HG02884 (cell line): ENCODE measurements around the gene ZSCAN22.
"Not testable (repeated sequence)": the region's sequence is repeated elsewhere in the genome, so short reads cannot be mapped to it uniquely, and the experiment has no call there.

ENCODE experiments used
- ATAC-seq: cut with Tn5 transposase; IDR thresholded peaks from one replicate; pipeline ENCODE4 v1.9.1; 2021; ENCODE audit warnings: mild to moderate bottlenecking, moderate library complexity; ENCODE audit not compliant: unreplicated experiment

Gene ZSCAN22

GRCh38 chr19:58326914-58327726 is at the start of gene ZSCAN22:
Gene ZSCAN22, plus strand, starts transcription at chr19:58326994. Its CDS starts 7,809 bp downstream, at chr19:58334803.
- peak; percentile 81 for ATAC-seq

DNA sequence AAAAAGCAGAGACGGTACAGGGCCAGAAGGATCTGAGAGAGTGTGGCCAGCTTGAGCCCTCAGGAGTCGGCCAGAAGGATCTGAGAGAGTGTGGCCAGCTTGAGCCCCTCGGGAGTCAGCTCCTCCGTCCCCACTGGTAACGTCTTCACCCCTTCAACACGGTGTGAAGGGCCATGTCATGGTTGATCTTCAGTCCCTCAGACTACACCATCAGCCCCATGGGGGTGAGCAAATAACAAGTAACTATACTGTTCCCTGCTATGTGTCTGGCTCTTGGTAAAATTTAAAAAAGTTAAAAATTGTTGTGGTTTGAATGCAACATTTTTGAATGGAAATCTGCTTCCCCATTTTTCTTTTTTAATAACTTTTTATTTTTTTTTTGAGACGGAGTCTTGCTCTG is 49.6 kb upstream of the ZSCAN22 start:
- no peak for ATAC-seq

- ATAC-seq = no peak
These were observed 48.9 kb upstream of the ZSCAN22 start for GRCh38 chr19:58277748-58278540.

- peak; percentile 89 for ATAC-seq
These were observed 48.2 kb upstream of the ZSCAN22 start, which contains the start of gene ZNF8 for GRCh38 chr19:58278541-58279041. Gene ZNF8, plus strand, starts transcription at chr19:58278955. Its CDS starts 127 bp downstream, at chr19:58279082.

GRCh38 chr19:58279042-58279924 is 47.5 kb upstream of the ZSCAN22 start:
- ATAC-seq = peak; percentile 30

- ATAC-seq = no peak
These were observed 46.9 kb upstream of the ZSCAN22 start for GRCh38 chr19:58279925-58280316.

DNA sequence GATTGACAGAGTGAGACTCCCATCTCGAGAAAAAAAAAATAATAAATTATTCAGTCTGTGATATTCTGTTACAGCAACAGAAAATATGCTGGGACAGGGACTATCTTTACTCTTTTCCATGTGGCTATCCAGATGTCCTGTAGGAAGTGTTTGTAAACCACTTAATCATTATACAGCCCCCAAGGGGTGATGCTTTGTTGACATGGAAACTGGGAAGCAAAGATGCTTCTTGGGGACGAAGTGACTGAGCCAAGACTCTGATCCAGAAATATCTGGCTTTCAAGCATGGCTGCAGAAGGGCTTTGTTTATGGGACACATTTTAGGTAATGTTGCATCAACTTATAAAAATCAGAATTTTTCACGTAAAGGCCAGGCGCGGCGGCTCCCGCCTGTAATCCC is 42.6 kb upstream of the ZSCAN22 start:
- ATAC-seq = no peak

DNA sequence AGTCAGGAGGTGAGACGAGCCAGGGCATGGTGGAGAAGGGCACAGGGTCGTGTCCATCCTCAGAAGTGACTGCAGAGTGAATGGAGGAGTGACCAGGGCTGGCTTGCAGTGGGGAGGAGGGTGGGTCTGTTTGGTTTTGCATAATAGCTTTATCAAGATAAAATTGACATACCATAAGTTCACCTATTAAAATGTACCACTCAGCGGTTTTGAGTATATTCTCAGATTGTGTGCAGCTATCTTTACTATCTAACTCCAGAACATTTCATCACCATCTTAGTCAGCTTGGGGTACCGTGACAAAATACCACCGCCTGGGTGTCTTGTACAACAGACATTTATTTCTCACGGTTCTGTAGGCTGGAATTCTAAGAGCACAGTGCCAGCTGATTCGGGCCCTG is 34.9 kb upstream of the ZSCAN22 start:
- ATAC-seq = no peak

DNA sequence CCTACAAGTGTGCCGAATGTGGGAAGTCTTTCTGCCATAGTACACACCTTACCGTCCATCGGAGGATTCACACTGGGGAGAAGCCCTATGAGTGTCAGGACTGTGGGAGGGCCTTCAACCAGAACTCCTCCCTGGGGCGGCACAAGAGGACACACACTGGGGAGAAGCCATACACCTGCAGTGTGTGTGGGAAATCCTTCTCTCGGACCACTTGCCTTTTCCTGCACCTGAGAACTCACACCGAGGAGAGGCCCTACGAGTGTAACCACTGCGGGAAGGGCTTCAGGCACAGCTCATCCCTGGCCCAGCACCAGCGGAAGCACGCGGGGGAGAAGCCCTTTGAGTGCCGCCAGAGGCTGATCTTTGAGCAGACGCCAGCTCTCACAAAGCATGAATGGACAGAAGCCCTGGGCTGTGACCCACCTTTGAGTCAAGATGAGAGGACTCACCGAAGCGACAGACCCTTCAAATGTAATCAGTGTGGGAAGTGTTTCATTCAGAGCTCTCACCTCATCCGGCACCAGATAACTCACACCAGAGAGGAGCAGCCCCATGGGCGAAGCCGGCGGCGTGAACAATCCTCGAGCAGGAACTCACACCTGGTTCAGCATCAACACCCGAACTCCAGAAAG is 31.9 kb upstream of the ZSCAN22 start:
- ATAC-seq = no peak

DNA sequence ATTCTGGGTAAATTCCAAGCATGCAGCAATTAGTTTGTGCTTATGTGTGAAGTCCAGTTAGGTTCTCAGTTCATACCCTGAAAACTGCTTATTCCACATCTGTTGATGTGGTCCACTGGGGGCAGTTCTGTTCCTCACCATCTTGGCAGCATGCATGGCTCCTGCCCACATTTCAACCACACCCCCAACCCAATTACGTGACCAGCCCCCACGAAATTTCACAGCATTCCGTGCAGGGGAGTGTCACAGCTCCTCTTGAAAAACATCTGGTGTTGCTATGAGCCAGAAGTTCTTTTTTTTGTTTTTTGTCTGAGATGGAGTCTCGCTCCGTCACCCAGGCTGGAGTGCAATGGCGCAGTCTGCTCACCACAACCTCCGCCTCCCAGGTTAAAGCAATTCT is 30.7 kb upstream of the ZSCAN22 start:
- no peak for ATAC-seq

DNA sequence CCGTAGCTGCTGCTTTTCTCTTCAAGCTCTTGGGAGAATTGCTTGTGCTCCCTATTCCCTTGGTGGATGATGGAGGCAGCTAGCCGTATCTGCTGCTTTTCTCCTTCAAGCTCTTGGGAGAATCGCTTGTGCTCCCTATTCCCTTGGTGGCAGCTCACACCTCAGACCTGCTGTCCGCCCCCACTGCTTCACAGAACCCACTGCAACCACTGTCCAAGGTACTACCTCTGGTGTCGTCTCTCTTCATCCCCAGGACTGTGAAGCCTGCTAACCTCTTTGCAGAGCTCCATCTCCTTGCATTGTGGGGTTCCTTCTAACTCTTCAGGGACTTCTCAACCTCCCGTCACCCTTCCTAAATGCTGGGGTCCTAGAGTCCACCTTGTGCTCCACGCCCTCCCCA is 26.2 kb upstream of the ZSCAN22 start:
- ATAC-seq = no peak

DNA sequence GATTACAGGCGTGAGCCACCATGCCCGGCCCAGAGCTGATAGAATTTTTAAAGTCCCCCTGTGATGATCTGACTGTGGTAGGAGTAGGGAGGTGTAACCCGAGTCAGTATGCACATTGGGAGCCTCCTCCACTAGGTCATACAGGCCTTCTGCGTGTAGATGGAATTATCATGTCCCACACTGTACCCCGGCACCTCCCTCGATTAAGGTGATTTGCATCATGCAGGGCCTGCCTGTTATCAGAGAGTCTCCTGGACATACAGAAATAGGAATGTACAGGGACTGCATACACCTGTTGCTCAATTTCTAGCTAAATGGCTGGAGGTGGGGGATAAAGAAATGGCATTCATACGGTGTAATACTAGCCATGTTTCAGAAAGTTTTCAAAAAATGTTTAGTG is 22.5 kb upstream of the ZSCAN22 start:
- ATAC-seq = no peak

DNA sequence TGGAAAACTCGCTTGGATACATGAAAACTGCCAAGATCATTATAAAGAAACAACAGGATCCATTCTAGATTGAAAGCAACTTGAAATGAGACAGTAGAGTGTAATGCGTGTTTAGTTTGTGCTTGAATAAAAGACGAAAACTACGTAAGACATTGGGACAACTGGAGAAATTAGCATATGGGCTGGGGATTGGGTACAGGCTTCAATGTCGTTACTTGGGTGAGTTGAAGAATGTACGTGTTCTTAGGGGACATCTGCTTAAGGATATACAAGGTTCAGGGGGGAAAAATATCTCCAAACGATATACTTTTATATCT is 22.1 kb upstream of the ZSCAN22 start:
- peak; percentile 20 for ATAC-seq

- peak; percentile 95 for ATAC-seq
These were observed 21.5 kb upstream of the ZSCAN22 start, which contains the start of gene ERVK3-1 for GRCh38 chr19:58305065-58305931. Gene ERVK3-1, plus strand, starts transcription at chr19:58305377. Its CDS starts 6,792 bp downstream, at chr19:58312169.

GRCh38 chr19:58305932-58306323 is 20.9 kb upstream of the ZSCAN22 start:
- ATAC-seq = no peak

DNA sequence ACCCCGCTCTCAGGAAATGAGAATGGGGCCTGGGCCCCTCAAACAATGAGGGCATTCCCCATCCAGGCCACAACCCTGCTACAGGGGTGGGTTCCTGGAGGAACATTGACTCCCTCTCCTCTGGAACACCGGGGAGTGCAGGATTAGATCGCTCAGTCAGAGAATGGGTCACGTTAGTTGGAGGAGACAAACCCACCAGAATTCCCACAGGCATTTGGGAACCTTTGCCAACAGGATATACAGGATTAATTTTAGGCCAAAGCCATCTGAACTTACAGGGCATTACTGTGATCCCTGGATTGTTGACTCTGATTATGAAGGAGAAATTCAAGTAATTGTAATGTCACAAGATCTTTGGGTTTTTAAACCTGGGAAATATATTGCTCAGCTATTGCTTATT is 19.1 kb upstream of the ZSCAN22 start:
- ATAC-seq = no peak

DNA sequence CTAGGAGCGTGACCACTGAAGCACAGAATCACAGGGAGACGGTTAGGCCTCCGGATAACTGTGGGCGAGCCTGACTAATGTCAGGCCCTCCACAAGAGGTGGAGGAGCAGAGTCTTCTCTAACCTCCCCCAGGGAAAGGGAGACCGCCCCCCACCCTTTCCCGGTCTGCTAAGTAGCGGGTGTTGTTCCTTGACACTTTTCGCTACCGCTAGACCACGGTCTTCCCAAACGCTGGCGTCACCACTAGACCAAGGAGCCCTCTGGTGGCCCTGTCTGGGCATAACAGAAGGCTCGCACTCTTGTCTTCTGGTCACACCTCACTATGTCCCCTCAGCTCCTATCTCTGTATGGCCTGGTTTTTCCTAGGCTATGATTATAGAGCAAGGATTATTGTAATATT is 16.1 kb upstream of the ZSCAN22 start:
- ATAC-seq = not testable (repeated sequence)

- no peak for ATAC-seq
These were observed 15.4 kb upstream of the ZSCAN22 start for GRCh38 chr19:58311345-58311865.

DNA sequence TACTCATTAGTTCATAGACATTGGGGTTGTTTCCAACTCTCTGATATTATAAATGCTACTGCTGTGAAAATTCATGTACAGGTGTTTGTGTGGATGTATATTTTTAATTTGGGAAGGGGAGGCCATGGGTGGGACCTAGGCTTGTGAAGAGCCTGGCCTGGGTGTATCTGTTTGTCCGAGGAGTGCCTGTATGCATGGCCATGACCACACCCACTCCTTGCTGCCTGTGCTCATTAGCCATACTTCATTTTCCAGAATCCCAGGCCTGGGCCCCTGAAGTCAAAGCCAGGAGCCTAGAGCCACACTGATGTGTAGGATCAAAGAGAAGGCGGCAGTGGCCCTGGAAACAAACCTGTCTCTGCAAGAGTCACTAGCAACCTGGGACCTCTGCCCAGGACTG is 11.2 kb upstream of the ZSCAN22 start:
- ATAC-seq = no peak
